Parathyroid adenoma (tissue), 2 donors: ENCODE measurements around the gene CNTN5.
"Not testable (repeated sequence)": the region's sequence is repeated elsewhere in the genome, so short reads cannot be mapped to it uniquely, and the experiment has no call there.

Experiments
- H2AFZ ChIP-seq: fragments of 300-600 bp; sonication (generic); one replicate; pipeline ENCODE4 v1.7.0; 2017; ENCODE audit warnings: antibody characterized with exemption, mild to moderate bottlenecking
- H3K27ac ChIP-seq: fragments of 300-600 bp; sonication (generic); one replicate; pipeline ENCODE4 v1.7.0; 2017
- H3K27me3 ChIP-seq: fragments of 300-600 bp; sonication (generic); one replicate; pipeline ENCODE4 v1.7.0; 2017; ENCODE audit warnings: low read length; ENCODE audit not compliant: control insufficient read depth, insufficient read depth
- H3K36me3 ChIP-seq: fragments of 300-600 bp; sonication (generic); one replicate; pipeline ENCODE4 v1.7.0; 2017; ENCODE audit warnings: low read length; ENCODE audit not compliant: control insufficient read depth, insufficient read depth
- H3K4me1 ChIP-seq: fragments of 300-600 bp; sonication (generic); one replicate; pipeline ENCODE4 v1.7.0; 2017; ENCODE audit warnings: control low read depth
- H3K4me2 ChIP-seq: fragments of 300-600 bp; sonication (generic); one replicate; pipeline ENCODE4 v1.7.0; 2017; ENCODE audit warnings: low read length
- H3K4me3 ChIP-seq: fragments of 300-600 bp; sonication (generic); one replicate; pipeline ENCODE4 v1.7.0; 2017; ENCODE audit warnings: low read depth, low read length
- H3K79me2 ChIP-seq: fragments of 300-600 bp; sonication (generic); one replicate; pipeline ENCODE4 v1.7.0; 2017; ENCODE audit warnings: control low read depth
- H3K9ac ChIP-seq: fragments of 300-600 bp; sonication (generic); one replicate; pipeline ENCODE4 v1.7.0; 2017; ENCODE audit warnings: mild to moderate bottlenecking
- H3K9me3 ChIP-seq: fragments of 300-600 bp; sonication (generic); one replicate; pipeline ENCODE4 v1.7.0; 2017; ENCODE audit warnings: low read length; ENCODE audit not compliant: control insufficient read depth
- CTCF ChIP-seq: fragments of 300-600 bp; sonication (generic); IDR thresholded peaks from one replicate; pipeline ENCODE4 v1.7.0; 2017; ENCODE audit warnings: antibody characterized with exemption, mild to moderate bottlenecking
- donor health status: primary hyperparathyroidism.

The CNTN5 gene

DNA sequence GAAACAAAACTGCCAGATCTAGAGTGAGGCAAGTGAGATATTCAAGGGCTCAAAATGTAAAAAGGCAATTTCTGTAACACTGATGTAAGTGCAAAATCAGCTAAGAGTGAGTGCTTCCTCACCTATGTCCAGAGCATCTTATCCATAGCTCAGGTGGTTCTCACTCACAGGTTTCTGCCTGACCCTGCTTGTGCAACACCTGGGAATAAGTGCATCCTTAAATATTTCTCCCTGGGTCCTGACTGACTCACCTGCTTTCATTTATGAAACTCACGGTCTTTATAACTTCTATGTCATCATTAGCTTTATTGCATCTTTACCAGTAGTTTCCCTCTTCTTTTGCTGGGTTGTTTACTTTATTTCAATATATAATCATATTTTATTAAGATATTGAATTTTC is 260.6 kb downstream of the CNTN5 start:
- H2AFZ ChIP-seq = no peak overlapping the region
- no peaks in the 10 kb centered on the region for H3K79me2 ChIP-seq
- no peaks in the 10 kb centered on the region for H3K36me3 ChIP-seq
- H3K27ac ChIP-seq = no peak overlapping the region
- TF ChIP-seq CTCF = no peak
- H3K4me1 ChIP-seq = no peaks in the 10 kb centered on the region
- H3K27me3 ChIP-seq = no peaks in the 10 kb centered on the region
- H3K4me3 ChIP-seq = no peak overlapping the region
- H3K9ac ChIP-seq = no peak overlapping the region
- no peak overlapping the region for H3K4me2 ChIP-seq
- no peaks in the 10 kb centered on the region for H3K9me3 ChIP-seq

DNA sequence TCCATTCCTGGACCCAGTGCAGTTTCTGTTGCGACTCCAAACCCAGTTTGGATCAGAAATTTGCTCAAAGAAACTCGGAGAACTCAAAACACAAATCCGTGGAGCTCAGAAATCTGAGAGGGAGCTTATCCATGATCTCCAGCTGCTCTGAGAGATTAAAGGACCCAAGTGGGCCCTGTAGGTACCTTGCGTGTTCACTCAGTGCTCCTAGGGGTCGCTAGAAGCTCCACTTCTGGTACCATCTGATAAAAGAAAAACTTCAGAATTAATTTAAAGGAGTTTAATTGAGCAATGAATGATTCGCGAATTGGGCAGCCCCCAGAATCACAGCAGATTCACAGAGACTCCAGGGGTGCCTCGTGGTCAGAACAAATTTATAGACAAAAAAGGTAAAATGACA is 277.2 kb downstream of the CNTN5 start:
- H3K4me2 ChIP-seq, H3K4me3 ChIP-seq, H3K9ac ChIP-seq, H3K4me1 ChIP-seq, H3K27ac ChIP-seq, H3K27me3 ChIP-seq, H3K79me2 ChIP-seq, H3K36me3 ChIP-seq, H3K9me3 ChIP-seq, H2AFZ ChIP-seq: not testable (repeated sequence)

GRCh38 chr11:99307510-99308088 is 286.9 kb downstream of the CNTN5 start:
- Histone ChIP-seq H3K4me1 (no peaks in the 10 kb centered on the region), H2AFZ (no peak overlapping the region), H3K4me2 (no peak overlapping the region), H3K36me3 (no peaks in the 10 kb centered on the region), H3K4me3 (no peak overlapping the region), H3K9ac (no peak overlapping the region), H3K79me2 (no peaks in the 10 kb centered on the region), H3K27me3 (no peaks in the 10 kb centered on the region), H3K9me3 (no peaks in the 10 kb centered on the region), H3K27ac (no peak overlapping the region)
- TF ChIP-seq CTCF = no peak

DNA sequence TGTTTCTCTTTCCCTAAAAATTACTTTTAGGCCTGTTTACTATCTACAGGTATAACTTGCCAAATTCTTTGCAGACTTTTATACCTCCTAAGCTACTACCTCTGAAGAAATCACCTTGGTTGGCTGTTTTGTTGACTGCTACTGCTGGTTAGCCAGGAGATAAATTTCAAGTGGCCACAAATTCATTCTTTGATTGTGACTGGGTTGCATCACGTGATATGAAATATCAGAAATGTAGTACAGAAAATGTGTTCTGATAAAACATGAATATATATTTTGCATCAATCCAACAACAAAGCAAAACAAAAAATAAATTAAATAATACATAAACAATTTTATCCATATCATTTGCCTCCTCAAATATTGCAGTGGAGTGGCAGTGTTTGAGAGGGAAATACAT is 291.1 kb downstream of the CNTN5 start:
- Histone ChIP-seq H3K27me3 (no peaks in the 10 kb centered on the region), H3K4me3 (no peak overlapping the region), H3K27ac (no peak overlapping the region), H3K36me3 (no peaks in the 10 kb centered on the region), H3K79me2 (no peaks in the 10 kb centered on the region), H3K9me3 (no peaks in the 10 kb centered on the region), H3K4me1 (no peaks in the 10 kb centered on the region), H3K9ac (no peak overlapping the region), H2AFZ (no peak overlapping the region), H3K4me2 (no peak overlapping the region)
- TF ChIP-seq CTCF = no peak

- Histone ChIP-seq H3K79me2 (no peaks in the 10 kb centered on the region), H2AFZ (no peak overlapping the region), H3K4me3 (no peak overlapping the region), H3K4me2 (no peak overlapping the region), H3K27ac (no peak overlapping the region), H3K9ac (no peak overlapping the region), H3K9me3 (no peaks in the 10 kb centered on the region), H3K36me3 (no peaks in the 10 kb centered on the region), H3K4me1 (no peaks in the 10 kb centered on the region), H3K27me3 (no peaks in the 10 kb centered on the region)
- no peak for TF ChIP-seq CTCF
Measured at GRCh38 chr11:99316776-99317520, 296.2 kb downstream of the CNTN5 start.
